Upper lobe of left lung (tissue), 4 donors: Measurements from ENCODE around the gene OPALIN.

Experiments used
- CTCF ChIP-seq, 6 experiments: fragments of 450-650 bp in 4 of 6; fragments of 200-600 bp in 2 of 6; sonication (generic) in 2 of 6; IDR thresholded peaks; one replicate each; pipeline ENCODE4 v1.5.1; 2016 to 2019; ENCODE audit warnings: antibody characterized with exemption in 6 of 6
- POLR2A ChIP-seq, 4 donors: fragments of 450-650 bp; IDR thresholded peaks; one replicate each; pipeline ENCODE4 v1.5.1; 2016 to 2017; ENCODE audit warnings: antibody characterized with exemption in 4 of 4, mild to moderate bottlenecking in 2 of 4

- no peak for TF ChIP-seq POLR2A (IDR thresholded peaks at IDR 0.05)
- no peak for TF ChIP-seq CTCF (IDR thresholded peaks at IDR 0.05)
These were observed 38.9 kb downstream of the OPALIN start for GRCh38 chr10:96319754-96320474.
